ENCODE data around the gene DDX54.

DNA sequence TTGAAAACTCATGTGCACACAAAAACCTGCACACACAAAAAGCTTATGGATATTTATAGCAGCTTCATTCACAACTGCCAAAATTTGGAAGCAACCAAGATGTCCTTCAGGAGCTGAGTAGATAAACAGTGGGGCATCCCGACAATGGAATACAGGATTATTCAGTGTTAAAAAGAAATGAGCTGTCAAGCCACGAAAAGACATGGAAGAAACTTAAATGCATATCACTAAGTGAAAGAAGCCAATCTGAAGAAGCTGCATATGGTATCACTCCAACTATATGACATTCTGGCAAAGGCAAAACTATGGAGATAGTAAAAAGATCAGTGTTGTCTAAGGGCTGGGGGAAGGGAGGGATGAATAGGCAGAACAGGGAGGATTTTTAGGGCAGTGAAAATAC lies 30.7 kb upstream of the DDX54 start:
- no peak for TF ChIP-seq POLR2A (IDR thresholded peaks at IDR 0.05)
- TF ChIP-seq, protein P1, sequence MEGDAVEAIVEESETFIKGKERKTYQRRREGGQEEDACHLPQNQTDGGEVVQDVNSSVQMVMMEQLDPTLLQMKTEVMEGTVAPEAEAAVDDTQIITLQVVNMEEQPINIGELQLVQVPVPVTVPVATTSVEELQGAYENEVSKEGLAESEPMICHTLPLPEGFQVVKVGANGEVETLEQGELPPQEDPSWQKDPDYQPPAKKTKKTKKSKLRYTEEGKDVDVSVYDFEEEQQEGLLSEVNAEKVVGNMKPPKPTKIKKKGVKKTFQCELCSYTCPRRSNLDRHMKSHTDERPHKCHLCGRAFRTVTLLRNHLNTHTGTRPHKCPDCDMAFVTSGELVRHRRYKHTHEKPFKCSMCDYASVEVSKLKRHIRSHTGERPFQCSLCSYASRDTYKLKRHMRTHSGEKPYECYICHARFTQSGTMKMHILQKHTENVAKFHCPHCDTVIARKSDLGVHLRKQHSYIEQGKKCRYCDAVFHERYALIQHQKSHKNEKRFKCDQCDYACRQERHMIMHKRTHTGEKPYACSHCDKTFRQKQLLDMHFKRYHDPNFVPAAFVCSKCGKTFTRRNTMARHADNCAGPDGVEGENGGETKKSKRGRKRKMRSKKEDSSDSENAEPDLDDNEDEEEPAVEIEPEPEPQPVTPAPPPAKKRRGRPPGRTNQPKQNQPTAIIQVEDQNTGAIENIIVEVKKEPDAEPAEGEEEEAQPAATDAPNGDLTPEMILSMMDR (IDR thresholded peaks at IDR 0.05) = no peak

Data from body of pancreas (tissue), 4 donors.